ENCODE measurements around the gene DHCR7. TPM values are rescaled to one million over a fixed set of nuclear protein-coding genes. Genes with fewer than 3 reads are reported as not detected.
A peak's percentile ranks its signal among the peaks of the same experiment; 100 is the strongest.

DHCR7 gene, protein sequence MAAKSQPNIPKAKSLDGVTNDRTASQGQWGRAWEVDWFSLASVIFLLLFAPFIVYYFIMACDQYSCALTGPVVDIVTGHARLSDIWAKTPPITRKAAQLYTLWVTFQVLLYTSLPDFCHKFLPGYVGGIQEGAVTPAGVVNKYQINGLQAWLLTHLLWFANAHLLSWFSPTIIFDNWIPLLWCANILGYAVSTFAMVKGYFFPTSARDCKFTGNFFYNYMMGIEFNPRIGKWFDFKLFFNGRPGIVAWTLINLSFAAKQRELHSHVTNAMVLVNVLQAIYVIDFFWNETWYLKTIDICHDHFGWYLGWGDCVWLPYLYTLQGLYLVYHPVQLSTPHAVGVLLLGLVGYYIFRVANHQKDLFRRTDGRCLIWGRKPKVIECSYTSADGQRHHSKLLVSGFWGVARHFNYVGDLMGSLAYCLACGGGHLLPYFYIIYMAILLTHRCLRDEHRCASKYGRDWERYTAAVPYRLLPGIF
- total RNA-seq (2014; rRNA removed; shearing (Covaris generic)) = 166 and 175 TPM in 2 replicates
- polyA plus RNA-seq (2016; fragmentation: Nextera tagmentation; extraction: Ambion mirVana) = 84.0 and 91.3 TPM in 2 replicates
- long read RNA-seq, transcript DHCR7-201 (9 exons, 2,666 nt) = major isoform, 35 of 48 reads
- long read RNA-seq, partial matches to known transcripts = 6 of 48 reads
- long read RNA-seq, other reads (novel, unspliced or antisense) = 5 of 48 reads

DNA sequence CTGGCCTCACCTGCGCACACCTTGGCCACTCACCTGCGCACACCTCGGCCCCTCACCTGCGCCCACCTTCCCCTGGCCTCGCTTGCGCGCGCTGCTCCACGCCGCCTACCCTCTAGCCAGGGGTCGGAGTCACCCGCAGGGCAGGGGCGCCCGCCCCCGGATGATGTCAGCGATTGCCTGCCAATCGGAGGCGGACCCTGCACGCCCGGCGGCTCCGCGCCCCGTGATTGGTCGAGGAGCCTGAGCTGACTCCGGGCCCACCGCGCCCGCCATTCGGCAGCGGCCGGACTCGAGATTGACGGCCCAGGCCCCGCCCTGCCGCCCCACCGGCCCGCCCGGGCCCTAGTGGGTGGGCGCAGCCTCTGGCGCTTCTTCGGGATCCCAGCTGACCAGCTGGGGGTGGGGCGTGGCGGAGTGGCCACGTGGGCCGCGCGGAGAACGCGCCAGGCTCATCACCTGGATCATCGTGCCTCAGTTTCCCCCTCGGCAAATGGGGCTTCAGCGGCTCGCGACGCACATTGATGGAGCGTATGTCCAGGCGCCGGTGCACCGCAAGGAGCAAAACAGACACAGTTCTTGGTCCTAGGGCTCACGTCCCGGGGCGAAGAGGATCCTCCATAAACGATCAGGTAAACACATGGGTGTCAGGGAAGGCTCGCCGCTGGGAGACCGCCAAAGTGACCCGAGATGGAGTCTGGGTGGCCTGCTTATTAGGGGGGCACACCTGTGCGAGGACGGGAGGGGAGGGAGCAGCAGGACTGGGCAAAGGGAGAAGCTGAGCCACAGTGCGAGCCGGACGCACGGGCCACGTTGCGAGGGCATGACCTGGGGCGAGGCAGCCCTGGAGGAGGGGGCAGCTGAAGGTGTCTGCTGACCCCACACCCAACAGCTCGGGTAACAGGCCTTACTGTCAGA, at the start of gene DHCR7:
Gene DHCR7 (minus strand): TSS at position 137 of the 915 bp plus-strand sequence. CDS start 3,441 bp downstream, outside the sequence.
- Histone ChIP-seq H3F3A (replicated peaks; ENCODE audit: low read depth) (no peaks in the 10 kb centered on the region; the same call in 1 of the 2 replicates), H3K27ac (ENCODE audit: low read depth) (no peak within 1 kb of the TSS), H4K20me1 (replicated peaks; ENCODE audit: insufficient read depth) (peaks cover 24% of the 10 kb centered on the region), H3K9me2 (ENCODE audit: insufficient read depth) (no peaks in the 10 kb centered on the region), H3K4me3 (peak within 1 kb of the TSS; percentile 98), H3K36me3 (ENCODE audit: insufficient read depth) (peaks cover 34% of the 10 kb centered on the region), H3K27me3 (ENCODE audit: insufficient read depth) (no peaks in the 10 kb centered on the region), H2AFZ (peak within 1 kb of the TSS; percentile 98), H3K79me2 (replicated peaks; ENCODE audit: insufficient read depth) (peaks cover 62% of the 10 kb centered on the region), H3K4me1 (ENCODE audit: insufficient read depth) (peaks cover 36% of the 10 kb centered on the region), H3K4me2 (peak within 1 kb of the TSS; percentile 95)
- ATAC-seq (peak; percentile 79), DNase-seq (ENCODE audit: low spot score) (peak; percentile 96)
- Mint-ChIP-seq H3K36me3 (ENCODE audit: low read depth) (peaks cover 43% of the 10 kb centered on the region), H3K9me3 (peaks cover 7% of the 10 kb centered on the region; the same call in 2 of the 3 replicates), H3K27ac (peak within 1 kb of the TSS; percentile 89), H3K4me3 (peak within 1 kb of the TSS; percentile 99), H3K27me3 (ENCODE audit: insufficient read depth, low read depth, poor library complexity) (peaks cover 16% of the 10 kb centered on the region), H3K4me1 (peaks cover 46% of the 10 kb centered on the region)
- no peak for TF ChIP-seq ZNF331 (CRISPR knock-in tag; IDR thresholded peaks at IDR 0.05; ENCODE audit: low read depth)
- TF ChIP-seq POLR2AphosphoS5 (IDR thresholded peaks at IDR 0.05; ENCODE audit: low read depth) = peak; percentile 99
- TF ChIP-seq NANOG (IDR thresholded peaks at IDR 0.05; ENCODE audit: borderline replicate concordance) = no peak
- TF ChIP-seq, protein P1, sequence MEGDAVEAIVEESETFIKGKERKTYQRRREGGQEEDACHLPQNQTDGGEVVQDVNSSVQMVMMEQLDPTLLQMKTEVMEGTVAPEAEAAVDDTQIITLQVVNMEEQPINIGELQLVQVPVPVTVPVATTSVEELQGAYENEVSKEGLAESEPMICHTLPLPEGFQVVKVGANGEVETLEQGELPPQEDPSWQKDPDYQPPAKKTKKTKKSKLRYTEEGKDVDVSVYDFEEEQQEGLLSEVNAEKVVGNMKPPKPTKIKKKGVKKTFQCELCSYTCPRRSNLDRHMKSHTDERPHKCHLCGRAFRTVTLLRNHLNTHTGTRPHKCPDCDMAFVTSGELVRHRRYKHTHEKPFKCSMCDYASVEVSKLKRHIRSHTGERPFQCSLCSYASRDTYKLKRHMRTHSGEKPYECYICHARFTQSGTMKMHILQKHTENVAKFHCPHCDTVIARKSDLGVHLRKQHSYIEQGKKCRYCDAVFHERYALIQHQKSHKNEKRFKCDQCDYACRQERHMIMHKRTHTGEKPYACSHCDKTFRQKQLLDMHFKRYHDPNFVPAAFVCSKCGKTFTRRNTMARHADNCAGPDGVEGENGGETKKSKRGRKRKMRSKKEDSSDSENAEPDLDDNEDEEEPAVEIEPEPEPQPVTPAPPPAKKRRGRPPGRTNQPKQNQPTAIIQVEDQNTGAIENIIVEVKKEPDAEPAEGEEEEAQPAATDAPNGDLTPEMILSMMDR (conservative IDR thresholded peaks at IDR 0.05; ENCODE audit: low read depth in 2 of 2) = no peak
- TF ChIP-seq ZNF114 (CRISPR knock-in tag; IDR thresholded peaks at IDR 0.05) = no peak
- TF ChIP-seq EZH2 (IDR thresholded peaks at IDR 0.05; ENCODE audit: low read depth, unreplicated experiment) = no peak
- TF ChIP-seq STAT1 (IDR thresholded peaks at IDR 0.05; ENCODE audit: unreplicated experiment) = no peak
- TF ChIP-seq, protein P2, sequence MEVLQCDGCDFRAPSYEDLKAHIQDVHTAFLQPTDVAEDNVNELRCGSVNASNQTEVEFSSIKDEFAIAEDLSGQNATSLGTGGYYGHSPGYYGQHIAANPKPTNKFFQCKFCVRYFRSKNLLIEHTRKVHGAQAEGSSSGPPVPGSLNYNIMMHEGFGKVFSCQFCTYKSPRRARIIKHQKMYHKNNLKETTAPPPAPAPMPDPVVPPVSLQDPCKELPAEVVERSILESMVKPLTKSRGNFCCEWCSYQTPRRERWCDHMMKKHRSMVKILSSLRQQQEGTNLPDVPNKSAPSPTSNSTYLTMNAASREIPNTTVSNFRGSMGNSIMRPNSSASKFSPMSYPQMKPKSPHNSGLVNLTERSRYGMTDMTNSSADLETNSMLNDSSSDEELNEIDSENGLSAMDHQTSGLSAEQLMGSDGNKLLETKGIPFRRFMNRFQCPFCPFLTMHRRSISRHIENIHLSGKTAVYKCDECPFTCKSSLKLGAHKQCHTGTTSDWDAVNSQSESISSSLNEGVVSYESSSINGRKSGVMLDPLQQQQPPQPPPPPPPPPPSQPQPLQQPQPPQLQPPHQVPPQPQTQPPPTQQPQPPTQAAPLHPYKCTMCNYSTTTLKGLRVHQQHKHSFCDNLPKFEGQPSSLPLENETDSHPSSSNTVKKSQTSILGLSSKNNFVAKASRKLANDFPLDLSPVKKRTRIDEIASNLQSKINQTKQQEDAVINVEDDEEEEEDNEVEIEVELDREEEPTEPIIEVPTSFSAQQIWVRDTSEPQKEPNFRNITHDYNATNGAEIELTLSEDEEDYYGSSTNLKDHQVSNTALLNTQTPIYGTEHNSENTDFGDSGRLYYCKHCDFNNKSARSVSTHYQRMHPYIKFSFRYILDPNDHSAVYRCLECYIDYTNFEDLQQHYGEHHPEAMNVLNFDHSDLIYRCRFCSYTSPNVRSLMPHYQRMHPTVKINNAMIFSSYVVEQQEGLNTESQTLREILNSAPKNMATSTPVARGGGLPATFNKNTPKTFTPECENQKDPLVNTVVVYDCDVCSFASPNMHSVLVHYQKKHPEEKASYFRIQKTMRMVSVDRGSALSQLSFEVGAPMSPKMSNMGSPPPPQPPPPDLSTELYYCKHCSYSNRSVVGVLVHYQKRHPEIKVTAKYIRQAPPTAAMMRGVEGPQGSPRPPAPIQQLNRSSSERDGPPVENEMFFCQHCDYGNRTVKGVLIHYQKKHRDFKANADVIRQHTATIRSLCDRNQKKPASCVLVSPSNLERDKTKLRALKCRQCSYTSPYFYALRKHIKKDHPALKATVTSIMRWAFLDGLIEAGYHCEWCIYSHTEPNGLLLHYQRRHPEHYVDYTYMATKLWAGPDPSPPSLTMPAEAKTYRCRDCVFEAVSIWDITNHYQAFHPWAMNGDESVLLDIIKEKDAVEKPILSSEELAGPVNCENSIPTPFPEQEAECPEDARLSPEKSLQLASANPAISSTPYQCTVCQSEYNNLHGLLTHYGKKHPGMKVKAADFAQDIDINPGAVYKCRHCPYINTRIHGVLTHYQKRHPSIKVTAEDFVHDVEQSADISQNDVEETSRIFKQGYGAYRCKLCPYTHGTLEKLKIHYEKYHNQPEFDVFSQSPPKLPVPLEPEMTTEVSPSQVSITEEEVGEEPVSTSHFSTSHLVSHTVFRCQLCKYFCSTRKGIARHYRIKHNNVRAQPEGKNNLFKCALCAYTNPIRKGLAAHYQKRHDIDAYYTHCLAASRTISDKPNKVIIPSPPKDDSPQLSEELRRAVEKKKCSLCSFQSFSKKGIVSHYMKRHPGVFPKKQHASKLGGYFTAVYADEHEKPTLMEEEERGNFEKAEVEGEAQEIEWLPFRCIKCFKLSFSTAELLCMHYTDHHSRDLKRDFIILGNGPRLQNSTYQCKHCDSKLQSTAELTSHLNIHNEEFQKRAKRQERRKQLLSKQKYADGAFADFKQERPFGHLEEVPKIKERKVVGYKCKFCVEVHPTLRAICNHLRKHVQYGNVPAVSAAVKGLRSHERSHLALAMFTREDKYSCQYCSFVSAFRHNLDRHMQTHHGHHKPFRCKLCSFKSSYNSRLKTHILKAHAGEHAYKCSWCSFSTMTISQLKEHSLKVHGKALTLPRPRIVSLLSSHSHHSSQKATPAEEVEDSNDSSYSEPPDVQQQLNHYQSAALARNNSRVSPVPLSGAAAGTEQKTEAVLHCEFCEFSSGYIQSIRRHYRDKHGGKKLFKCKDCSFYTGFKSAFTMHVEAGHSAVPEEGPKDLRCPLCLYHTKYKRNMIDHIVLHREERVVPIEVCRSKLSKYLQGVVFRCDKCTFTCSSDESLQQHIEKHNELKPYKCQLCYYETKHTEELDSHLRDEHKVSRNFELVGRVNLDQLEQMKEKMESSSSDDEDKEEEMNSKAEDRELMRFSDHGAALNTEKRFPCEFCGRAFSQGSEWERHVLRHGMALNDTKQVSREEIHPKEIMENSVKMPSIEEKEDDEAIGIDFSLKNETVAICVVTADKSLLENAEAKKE (CRISPR knock-in tag; IDR thresholded peaks at IDR 0.05) = no peak
- TF ChIP-seq, protein P3, sequence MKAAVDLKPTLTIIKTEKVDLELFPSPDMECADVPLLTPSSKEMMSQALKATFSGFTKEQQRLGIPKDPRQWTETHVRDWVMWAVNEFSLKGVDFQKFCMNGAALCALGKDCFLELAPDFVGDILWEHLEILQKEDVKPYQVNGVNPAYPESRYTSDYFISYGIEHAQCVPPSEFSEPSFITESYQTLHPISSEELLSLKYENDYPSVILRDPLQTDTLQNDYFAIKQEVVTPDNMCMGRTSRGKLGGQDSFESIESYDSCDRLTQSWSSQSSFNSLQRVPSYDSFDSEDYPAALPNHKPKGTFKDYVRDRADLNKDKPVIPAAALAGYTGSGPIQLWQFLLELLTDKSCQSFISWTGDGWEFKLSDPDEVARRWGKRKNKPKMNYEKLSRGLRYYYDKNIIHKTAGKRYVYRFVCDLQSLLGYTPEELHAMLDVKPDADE (IDR thresholded peaks at IDR 0.05) = no peak
- TF ChIP-seq, protein P4, sequence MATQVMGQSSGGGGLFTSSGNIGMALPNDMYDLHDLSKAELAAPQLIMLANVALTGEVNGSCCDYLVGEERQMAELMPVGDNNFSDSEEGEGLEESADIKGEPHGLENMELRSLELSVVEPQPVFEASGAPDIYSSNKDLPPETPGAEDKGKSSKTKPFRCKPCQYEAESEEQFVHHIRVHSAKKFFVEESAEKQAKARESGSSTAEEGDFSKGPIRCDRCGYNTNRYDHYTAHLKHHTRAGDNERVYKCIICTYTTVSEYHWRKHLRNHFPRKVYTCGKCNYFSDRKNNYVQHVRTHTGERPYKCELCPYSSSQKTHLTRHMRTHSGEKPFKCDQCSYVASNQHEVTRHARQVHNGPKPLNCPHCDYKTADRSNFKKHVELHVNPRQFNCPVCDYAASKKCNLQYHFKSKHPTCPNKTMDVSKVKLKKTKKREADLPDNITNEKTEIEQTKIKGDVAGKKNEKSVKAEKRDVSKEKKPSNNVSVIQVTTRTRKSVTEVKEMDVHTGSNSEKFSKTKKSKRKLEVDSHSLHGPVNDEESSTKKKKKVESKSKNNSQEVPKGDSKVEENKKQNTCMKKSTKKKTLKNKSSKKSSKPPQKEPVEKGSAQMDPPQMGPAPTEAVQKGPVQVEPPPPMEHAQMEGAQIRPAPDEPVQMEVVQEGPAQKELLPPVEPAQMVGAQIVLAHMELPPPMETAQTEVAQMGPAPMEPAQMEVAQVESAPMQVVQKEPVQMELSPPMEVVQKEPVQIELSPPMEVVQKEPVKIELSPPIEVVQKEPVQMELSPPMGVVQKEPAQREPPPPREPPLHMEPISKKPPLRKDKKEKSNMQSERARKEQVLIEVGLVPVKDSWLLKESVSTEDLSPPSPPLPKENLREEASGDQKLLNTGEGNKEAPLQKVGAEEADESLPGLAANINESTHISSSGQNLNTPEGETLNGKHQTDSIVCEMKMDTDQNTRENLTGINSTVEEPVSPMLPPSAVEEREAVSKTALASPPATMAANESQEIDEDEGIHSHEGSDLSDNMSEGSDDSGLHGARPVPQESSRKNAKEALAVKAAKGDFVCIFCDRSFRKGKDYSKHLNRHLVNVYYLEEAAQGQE (IDR thresholded peaks at IDR 0.05; ENCODE audit: unreplicated experiment) = no peak

All from GM23338 (cell line).